GM18526 (cell line): ENCODE results near the gene SPNS1.

ENCODE experiments used
- POLR2A ChIP-seq: IDR thresholded peaks from 3 replicates; pipeline ENCODE4 v1.6.1; 2011; ENCODE audit not compliant: insufficient read length; ENCODE audit errors: extremely low read depth

SPNS1 gene

DNA sequence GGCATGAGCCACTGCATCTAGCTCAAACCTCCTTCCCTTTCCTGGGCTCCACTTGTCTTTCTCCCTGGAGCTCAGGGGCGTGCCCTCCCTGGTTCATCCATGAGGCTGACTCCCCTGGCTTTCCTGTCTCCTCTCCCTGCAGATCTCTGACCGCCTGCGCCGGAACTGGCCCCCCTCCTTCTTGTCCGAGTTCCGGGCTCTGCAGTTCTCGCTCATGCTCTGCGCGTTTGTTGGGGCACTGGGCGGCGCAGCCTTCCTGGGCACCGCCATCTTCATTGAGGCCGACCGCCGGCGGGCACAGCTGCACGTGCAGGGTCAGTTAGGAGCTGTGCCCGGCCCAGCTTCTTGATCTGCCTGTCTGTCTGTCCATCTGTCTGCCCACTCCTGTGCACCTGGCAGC lies 9.1 kb downstream of the SPNS1 start:
- no peak for TF ChIP-seq POLR2A

DNA sequence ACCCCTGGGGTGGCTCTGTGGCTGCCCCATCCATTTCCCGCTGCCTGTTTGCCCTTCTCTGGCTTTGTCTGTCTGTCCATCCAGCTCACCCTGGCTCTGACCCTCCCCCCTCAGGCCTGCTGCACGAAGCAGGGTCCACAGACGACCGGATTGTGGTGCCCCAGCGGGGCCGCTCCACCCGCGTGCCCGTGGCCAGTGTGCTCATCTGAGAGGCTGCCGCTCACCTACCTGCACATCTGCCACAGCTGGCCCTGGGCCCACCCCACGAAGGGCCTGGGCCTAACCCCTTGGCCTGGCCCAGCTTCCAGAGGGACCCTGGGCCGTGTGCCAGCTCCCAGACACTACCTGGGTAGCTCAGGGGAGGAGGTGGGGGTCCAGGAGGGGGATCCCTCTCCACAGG lies 9.5 kb downstream of the SPNS1 start:
- no peak for TF ChIP-seq POLR2A

DNA sequence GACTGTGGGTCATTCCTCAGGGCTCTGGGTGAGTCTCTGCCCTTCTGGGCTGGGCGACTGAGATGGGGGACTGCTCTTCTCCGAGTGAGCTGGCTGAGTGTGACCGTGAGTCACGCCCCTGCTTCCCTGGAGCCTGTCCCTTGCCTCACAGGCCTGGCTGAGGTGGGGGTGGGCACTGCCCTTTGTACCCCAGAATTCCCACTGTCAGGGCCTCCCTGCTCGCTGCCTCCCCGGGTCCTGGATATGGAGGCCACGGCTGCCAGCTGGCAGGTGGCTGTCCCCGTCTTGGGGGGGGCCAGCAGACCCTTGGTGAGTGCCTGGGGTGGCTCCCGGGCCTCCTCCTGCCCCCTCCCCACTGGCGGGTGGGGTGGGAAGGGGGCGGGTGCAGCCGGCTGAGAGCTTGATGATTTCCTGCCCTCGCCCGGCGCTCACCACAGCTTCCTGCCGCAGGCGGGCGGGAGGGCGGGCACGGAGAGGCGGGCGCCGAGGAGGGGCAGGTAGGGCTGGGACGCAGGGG lies 10.1 kb downstream of the SPNS1 start, which contains the start of gene LAT:
Gene LAT, plus strand, starts transcription at position 434 of the 517 bp plus-strand sequence. CDS start 366 bp downstream, outside the sequence.
- TF ChIP-seq POLR2A = no peak

DNA sequence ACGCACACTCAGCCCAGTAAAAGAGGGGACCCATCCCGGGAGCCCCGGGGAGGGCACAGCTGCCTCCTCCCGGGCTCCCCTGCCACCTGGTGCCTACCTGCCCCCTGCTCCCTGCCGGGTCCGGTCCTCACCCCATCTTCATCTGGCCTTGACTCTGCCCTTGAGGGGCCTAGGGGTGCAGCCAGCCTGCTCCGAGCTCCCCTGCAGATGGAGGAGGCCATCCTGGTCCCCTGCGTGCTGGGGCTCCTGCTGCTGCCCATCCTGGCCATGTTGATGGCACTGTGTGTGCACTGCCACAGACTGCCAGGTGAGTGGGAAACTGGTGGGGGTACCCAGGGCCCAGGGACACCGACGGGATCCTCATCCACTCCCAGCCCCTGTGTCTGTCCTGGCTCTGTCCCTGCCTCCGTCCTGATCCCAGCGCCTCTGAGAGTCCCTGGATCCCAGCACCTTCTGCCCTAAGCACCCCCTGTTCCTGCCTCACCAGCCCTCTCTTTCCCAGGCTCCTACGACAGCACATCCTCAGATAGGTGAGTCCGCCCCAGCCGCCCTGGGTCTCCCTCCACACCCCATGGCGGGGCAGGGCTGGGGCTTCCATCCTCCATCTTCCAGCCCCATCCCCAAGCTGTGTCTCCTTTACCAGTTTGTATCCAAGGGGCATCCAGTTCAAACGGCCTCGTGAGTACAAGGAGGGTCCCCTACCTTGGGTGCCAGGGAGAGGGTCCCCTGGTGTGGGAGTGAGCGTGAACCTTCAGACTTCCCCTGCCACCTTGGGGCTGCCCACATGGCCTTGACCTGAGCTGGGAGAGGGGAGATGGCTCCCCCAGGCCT lies 10.8 kb downstream of the SPNS1 start:
- no peak for TF ChIP-seq POLR2A

DNA sequence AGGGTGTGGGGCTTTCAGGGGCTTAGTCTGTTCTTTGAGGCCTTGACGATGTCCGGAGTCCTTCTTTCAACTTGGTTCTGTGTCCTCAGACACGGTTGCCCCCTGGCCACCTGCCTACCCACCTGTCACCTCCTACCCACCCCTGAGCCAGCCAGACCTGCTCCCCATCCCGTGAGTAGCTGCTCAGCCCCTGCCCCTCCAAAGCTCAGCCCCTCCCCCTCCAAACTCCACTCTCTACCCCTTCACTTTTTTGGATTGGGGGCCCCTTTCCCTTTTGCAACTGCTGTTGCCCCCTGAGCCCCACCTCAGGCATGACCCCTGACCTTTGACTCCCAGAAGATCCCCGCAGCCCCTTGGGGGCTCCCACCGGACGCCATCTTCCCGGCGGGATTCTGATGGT lies 11.5 kb downstream of the SPNS1 start:
- TF ChIP-seq POLR2A = no peak

DNA sequence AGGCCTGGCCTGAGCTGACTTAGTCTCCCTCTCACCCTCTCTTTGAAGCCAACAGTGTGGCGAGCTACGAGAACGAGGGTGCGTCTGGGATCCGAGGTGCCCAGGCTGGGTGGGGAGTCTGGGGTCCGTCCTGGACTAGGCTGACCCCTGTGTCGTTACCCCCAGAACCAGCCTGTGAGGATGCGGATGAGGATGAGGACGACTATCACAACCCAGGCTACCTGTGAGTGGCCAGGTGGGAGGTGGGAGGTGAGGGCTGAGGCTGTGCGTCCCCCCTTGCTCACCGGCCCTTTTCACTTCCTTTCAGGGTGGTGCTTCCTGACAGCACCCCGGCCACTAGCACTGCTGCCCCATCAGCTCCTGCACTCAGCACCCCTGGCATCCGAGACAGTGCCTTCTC lies 11.9 kb downstream of the SPNS1 start:
- no peak for TF ChIP-seq POLR2A

DNA sequence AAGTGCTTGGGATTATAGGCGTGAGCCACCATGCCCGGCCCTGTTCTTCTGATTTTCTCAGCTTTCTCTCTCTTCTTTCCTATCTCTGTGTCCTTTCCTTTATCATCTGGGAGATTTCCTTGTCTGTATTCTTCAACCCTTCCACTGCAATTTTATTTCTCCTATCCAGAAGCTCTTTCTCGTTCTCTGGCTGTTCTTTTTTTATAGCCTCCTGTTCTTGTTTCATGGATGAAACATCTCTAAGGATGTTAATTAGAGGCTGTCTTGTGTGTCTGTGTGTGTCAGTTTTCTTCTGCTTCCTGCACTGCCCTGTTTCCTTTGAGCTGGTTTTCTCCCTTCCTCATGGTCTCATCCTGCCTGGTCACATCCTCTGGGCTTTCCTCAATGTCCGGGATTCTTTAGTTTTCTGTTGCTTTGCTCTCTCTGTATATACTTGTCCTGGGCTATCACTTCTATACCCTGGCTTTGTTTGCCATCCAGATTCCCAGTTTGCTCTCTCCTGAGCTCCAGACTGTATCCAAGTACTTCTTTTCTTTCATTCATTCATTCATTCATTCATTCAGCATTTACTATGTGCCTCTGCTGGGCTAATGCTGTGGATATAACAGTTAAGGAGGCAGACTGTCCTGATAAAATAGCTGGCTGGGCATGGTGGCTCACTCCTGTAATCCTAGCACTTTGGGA lies 12.7 kb downstream of the SPNS1 start:
- TF ChIP-seq POLR2A = no peak

DNA sequence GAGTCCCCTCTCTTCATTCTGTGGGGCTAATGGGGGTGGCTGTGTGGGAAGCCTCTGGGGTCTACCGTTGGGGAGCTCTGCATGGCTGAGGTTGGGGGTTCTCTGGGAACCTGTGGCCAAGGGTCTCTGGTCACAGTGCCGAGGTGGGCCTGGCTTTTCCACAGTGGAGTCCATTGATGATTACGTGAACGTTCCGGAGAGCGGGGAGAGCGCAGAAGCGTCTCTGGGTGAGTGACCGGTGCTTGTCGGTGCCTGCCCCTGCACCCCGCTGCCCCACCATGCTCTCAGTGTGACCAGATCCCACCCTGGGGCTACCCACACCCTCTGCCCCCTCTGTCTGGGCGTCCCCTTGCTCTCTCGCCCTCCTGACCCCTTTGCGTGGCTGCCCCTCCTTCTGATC lies 14.8 kb downstream of the SPNS1 start:
- TF ChIP-seq POLR2A = no peak

DNA sequence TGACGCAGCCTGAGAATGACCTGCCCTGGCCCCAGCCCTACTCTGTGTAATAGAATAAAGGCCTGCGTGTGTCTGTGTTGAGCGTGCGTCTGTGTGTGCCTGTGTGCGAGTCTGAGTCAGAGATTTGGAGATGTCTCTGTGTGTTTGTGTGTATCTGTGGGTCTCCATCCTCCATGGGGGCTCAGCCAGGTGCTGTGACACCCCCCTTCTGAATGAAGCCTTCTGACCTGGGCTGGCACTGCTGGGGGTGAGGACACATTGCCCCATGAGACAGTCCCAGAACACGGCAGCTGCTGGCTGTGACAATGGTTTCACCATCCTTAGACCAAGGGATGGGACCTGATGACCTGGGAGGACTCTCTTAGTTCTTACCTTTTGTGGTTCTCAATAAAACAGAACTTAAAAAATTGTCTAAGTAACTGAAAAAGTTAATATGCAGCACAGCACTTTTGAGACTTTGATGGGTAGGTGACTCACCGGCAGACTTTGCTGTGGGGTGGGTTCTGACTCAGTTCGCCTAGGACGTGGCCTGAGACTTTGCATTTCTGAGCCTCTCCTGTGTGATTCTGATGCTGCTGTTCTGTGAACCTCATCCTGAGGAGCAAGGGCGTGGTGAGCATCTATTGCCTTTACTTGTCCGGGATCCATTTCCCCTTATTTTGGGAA lies 15.9 kb downstream of the SPNS1 start:
- TF ChIP-seq POLR2A = no peak

DNA sequence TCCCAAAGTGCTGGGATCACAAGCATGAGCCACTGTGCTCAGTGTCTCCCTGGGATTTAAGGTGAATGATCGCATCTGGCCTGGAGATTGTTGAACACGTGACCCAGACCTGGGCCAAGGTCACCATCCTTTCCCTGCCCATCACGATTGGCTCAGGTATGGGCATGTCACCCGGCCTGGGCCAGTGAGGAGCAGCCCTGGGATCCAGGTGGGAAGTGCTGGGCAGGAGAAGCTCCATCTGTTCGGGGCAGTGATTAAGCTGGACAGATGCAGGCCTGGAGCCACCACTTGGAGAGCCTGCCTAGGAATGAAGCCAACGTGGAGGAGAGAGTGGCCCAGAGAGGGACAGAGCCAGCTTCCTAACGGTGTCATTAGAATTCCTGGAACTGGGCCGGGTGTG lies 17.1 kb downstream of the SPNS1 start:
- TF ChIP-seq POLR2A = no peak

DNA sequence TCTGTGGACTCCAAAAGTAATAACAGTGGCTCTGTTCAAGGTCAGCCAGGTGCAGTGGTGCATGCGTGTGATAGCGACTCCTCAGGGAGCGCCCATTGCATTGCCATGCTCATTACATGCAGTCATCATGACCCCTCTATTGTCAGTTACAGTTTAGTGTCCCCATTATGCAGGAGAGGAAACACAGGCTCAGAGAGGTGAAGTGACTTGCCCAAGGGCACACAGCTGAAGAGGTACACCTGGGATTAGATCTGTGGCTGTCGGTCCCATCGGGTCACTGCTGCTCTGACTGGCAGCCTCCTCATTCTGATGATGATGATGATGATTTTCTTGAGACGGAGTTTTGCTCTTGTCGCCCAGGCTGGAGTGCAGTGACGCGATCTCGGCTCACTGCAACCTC lies 17.9 kb downstream of the SPNS1 start:
- no peak for TF ChIP-seq POLR2A

DNA sequence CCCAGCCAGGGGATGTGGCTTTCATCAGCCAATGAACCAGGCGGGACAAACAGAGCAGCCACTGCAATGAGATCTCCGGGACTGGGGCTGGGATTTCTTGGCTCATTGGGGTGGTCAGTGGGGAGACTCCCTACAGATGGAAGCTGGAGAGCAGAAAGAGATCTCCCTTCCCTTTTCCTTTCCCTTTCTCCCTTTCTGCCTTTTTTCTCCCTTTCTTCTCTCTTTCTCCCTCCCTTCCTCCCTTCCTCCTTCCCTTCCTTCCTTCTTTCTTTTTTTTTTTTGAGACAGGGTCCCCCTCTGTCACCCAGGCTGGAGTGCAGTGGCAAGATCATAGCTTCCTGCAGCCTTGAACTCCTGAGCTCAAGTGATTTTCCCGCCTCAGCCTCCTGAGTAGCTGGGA lies 24.3 kb downstream of the SPNS1 start:
- no peak for TF ChIP-seq POLR2A

DNA sequence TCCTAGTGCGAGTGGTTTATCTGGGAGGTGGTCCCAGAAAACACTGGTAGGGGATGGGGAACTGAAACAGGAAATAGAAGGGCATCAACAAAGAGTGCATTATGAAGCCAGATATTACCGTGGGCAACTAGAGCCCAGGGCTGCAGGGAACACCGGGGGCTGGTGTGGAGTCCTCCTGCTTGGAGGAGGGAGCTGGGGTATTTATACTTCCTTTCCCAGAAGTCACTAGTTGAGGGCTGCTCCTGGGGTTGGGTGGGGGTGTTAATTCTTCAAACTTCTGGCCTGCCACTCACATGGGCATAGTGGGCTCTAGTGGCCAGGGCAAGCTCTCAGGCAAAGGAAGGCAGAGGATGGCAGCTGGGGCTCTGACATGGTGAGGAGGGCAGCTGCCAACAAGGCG lies 25.0 kb downstream of the SPNS1 start:
- no peak for TF ChIP-seq POLR2A

DNA sequence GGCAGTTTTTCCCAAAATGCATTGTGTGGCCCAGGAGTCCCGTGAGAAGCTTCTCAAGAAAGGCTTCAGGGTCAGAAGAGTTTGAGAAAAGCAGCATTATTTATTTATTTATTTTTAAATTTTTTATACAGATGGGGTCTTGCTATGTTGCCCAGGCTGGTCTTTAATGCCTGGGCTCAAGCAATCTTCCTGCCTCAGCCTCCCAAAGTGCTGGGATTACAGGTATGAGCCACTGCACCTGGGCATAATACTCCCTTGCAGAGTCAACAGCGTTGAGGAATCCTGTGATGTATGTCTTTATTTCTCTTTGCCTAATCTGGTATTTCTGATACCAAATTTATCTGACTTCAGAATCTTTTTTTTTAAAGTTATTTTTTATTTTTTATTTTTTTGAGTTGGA lies 25.4 kb downstream of the SPNS1 start:
- no peak for TF ChIP-seq POLR2A

DNA sequence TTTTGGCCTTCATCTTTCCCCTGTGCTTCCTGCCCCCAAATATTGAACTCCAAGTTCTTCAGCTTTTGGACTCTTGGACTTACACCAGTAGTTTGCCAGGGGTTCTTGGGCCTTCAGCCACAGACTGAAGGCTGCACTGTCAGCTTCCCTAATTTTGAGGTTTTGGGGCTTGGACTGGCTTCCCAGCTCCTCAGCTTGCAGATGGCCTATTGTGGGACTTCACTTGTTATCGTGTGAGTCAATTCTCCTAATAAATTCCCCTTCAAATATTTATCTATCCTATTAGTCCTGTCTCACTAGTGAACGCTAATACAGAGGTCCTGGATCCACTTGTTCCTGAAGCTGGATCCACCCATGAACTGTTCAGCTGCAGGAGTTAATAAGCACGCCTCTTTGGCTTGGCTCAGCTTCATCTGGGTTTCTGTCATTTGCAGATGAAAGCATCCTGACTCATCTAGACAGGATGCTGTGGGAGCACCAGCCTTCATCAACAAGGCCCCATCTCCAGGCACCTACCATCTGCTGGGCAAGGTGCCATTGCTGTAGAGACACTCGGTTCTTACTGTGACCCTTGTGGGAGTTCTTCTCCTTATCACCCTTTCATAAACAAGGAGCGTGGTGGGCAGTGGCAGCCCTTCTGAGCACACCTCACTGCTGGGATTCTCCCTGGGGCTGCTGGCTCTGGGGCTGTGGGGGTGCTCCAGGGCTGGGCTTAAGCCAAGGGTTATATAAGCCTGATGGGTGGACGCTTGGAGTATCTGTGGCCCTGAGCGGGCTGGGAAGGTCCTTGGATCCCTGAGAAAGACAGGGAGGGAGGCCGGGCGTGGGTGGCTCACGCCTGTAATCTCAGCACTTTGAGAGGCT lies 33.4 kb downstream of the SPNS1 start:
- no peak for TF ChIP-seq POLR2A
